8988T (cell line): ENCODE results near the gene ARHGAP21.
"Not testable (repeated sequence)": the region's sequence is repeated elsewhere in the genome, so short reads cannot be mapped to it uniquely, and the experiment has no call there.

ENCODE experiments used
- DNase-seq: peaks from one replicate; pipeline ENCODE4 v3.0.0; 2011

ARHGAP21 gene

DNA sequence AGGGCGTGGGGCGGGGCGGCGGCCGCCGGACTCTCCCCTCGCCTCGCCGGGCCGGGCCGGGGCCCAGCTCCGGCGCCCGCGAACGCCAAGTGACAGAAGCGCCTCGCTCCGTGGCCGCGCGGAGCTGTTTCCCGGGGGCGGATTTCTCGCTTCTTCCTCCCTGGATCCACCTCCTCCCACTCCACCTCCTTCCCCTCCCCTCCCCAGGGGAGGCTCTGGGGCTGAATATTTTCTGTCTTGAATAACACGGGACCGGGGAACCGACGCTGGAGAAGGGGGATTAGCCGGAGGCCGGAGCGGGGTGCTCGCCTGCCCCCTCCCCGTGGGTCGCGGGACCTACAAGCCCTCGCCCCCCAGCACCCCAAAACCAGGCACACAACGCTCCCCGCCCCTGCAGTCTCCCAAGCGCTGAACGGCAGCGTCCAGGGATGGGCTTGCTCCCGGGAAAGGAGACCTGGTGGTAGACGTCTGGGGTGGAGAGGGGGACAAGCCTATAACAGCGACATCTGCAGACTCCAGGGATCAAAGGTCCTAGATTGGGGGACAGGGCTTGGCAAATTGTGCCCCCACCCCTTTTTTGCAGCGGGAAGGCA lies at the start of gene ARHGAP21:
Gene ARHGAP21, minus strand, starts transcription at position 100 of the 593 bp plus-strand sequence. CDS start 1,988 bp downstream, outside the sequence.
- peak; percentile 48 for DNase-seq

DNA sequence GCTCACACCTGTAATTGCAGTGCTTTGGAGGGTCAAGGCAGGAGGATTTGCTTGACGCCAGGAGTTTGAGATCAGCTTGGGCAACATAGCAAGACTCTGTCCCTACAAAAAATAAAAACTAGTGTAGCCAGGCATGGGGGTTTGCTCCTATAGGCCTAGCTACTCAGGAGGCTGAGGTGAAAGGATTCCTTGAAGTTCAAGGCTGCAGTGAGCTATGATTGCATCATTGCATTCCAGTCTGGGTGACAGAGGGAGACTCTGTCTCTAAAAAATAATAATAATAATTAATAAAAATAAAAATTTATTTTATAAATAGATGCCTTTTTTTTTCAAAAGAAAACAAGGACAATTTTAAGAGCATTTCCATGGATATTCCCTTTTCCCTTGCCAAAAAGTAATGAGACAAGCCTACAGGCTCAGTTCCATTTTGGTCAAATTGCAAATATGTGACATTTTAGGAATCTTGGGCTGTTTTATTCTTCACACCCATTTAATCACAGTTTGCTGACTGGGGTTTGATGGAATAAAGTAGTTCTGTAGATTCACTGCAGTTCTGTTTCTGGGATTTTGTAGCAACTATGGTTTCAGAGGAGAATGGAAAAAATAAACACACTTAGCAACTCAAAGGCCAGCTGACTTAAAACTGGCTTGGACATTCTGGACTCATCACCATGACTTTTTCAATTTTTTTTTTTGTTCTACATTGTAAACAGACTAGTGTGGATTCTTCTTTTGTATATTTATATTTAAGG lies 48.4 kb upstream of the ARHGAP21 start:
- DNase-seq: no peak

DNA sequence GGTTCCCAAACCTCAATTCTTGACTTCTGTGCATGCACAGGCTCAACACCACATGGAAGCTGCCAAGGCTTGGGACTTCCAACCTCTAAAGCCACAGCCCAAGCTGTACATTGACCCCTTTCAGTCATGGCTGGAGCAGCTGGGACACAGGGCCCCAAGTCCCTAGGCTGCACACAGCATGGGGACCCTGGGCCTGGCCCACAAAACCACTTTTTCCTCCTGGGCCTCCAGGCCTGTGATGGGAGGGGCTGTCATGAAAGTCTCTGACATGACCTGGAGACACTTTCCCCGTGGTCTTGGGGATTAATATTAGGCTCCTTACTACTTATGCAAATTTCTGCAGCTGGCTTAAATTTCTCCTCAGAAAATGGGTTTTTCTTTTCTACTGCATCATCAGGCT lies 41.3 kb upstream of the ARHGAP21 start:
- not testable (repeated sequence) for DNase-seq

DNA sequence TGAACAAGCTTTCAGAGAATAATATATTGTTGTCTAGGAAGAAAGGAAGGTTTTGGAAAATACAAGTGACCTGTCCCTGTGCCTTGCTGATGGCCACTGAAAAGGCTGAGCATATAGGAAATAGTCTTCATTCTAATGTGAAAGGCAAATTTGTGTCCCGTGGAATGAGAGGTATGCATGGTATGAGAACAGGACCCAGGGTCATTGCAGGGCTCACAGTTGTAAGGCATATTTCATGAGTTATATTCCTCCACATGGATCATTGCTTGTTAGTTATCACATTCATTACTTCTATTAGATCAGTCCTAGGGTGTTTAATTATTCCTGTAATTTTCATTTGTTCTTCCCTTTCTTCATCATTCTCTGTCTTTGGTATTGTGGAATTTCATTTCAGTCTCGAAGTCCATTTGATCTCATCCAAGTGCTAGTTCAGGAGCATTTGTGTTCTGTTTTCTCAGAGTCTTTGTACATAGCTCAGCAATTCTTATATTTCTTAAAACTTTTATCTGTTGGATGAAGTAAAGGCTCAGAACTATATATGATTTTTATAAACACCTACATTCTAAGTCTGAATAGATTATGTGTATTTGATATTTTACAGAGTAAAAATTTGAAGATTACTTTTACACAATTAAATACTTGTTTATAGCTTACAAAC lies 39.4 kb upstream of the ARHGAP21 start:
- DNase-seq: peak; percentile 43

DNA sequence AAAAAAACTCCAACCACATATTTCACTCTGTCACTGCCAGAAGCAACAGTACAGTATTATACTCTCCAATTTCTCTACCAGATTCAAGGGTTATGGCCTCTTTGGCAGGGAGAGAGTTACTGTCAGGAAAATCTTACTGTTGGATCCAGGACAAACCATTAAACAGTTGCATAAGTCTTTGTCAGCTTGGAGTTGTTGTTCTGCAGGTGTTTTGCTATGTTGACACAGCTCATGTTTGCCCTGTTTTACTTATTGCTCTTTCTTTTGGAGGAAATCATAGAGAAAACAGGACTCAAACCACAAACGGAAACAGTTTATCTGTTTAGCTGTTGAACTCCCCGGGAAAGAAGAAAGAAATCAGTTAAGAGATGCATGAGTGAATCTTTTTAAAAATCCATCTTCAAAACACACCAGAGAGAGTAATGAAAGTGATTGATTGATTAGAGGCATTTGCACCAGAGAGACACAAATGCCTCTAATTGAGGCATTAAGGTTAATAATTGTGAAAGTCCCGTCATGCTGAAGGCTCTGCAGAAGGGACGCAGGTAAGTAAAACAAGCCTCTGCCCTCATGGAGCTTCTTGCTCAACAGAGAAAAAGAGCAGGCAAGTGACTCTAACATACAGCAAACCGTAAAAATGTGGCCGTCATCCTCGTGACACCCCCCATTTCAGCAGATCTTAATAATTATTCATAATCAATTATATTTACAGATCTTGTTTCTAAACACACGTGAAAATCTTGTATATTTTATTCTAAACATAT lies 38.7 kb upstream of the ARHGAP21 start:
- no peak for DNase-seq

DNA sequence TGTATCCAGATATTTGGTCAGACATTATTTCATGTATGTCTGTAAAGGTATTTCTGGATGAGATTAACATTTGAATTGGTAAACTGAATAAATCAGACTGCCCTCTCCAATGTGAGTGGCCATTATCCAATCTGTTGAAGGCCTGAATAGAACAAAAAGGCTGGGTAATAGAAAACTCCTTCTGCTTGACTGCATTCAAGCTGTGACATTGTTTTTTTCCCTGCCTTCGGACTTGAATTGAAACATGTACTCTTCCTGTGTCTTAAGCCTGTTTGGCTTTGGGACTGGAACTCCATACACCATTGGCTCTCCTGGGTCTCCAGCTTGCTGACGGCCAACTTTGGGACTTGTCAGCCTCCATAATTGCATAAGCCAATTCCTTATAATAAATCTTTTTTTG lies 36.0 kb upstream of the ARHGAP21 start:
- DNase-seq: no peak

DNA sequence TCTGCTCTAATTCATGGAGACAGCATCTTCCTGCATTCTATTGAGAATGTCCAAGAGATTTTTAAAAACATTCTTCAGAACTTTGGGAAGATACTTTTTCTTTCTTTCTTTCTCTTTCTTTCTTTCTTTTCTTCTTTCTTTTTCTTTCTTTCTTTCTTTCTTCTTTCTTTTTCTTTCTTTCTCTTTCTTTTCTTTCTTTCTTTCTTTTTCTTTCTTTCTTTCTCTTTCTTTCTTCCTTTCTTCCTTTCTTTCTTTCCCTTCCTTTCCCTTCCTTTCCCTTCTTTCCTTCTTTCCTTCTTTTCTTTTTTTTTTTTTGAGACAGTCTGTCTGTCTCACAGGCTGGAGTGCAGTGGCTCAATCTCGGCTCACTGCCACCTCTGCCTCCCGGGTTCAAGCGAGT lies 34.6 kb upstream of the ARHGAP21 start:
- DNase-seq: not testable (repeated sequence)

DNA sequence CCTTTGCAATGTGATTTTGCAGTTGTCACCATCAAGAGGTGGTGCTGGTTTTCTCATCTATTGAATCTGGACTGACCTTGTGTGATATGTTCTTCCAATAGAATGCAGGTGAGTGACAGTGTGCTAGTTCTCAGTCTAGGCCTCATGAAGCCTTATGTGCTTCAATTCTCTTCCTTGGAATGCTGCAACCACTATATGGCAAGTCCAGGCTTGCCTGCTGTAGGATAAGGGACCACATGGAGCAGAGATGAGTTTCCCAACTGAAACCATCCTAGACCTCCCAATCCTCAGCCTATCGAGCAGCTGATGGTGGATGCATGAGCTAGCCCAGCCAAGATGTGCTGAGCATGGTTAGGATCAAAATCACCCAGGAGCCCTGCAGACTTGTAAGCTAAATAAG lies 32.6 kb upstream of the ARHGAP21 start:
- DNase-seq: no peak

DNA sequence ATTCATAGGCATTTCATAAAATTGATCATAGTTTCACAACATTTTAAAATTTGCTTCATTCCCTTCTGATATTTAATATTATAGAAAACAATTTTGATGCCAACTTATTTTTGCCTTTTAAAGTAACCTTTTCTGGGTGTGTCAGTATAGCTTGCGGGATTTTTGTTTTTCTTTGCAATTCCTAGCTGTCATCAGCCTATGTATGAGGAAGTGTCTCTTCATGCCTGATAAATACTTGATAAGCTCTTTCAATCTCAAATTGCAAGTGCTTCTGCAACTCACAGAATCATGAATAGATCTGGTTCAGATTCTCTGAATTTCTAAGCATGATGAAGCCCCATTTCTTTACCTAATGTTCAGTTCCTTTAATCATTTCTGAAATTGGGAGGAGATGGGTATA lies 28.0 kb upstream of the ARHGAP21 start:
- no peak for DNase-seq

DNA sequence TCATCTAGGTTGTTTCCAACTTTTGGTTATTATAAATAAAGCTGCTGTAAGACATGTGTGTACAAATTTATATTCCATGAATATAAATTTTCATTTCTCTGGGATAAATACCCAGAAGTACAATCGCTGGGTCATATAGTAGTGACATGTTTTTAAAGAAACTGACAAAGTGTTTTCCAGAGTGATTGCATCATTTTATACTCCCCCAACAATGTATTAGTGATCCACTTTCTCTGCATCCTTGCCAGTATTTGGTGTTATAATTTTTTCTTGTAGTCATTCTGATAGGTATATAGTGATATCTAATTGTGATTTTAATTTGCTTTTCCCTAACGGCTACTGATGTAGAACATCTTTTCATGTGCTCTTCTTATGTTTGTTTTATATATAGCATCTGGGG lies 27.0 kb upstream of the ARHGAP21 start:
- no peak for DNase-seq

DNA sequence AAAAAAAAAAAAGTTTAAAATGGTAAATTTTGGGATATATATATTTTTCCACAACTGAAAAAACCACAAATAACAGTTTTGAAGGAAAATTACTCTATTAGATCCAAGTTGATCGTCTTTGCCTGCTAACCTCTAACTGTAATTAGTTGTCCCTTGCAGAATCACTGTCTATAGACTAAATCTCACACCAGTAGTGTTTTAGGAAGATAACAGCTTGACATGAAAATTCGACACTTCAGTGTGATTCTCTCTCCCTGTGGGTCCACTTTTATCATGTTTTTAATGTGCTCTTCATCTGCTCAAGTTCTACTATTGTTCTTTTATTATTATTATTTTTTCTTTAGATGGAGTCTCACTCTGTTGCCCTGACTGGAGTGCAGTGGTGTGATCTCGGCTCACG lies 24.5 kb upstream of the ARHGAP21 start:
- DNase-seq: no peak

DNA sequence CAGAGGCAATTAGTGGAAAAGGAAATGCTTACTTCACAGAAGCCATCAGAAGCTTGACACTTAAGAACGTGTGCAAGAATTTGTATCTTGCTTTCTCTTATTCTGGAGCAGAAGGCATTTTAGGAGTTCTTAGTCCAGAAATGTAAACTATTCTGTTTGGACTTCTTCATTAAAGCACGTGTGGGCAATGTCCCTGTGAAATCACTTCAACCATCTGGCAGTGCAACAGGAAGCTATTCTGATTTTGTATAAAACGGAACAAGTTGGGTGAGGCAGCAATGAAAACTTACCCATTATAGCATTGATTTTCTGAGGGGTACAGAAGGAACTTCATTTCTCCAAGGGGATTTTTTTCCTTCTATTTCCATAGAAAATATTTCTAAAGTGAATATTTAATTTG lies 21.3 kb upstream of the ARHGAP21 start:
- no peak for DNase-seq

DNA sequence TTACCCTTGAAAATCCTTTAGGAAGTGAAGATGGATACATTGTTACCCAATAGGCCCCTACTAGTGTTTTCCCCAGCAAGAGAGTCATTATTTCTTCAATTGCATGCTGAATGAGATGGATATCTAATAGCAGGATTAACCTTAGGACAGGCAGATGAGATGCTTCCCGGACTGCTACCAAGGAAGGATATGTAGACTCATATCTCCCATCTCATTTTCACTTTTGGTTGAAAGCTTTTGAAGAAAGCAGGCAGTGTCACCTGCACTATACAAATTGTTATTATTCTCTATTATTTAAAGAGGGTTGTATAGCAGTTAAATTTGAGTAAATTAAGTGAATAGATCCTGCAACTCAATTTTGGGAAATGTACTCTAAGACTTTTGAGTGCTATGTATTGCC lies 17.0 kb upstream of the ARHGAP21 start:
- no peak for DNase-seq

DNA sequence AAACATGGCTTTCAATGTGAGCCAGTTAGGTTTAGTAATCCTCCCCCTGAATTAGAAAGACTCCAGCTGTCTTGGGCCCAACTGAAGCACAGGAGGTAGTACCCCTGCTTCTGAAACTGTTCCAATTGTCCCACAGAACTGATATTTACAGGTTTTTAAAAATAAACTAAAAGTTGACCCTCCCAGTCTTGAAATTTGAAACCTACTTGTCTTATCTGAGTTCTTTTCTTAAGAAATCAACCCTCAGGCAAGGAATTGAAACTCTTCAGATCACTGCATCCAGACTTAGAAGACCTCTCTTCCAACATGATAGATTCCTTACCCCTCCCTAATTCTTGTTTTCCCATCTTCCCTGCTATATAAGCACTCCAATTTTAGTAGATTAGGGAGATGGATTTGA lies 13.3 kb upstream of the ARHGAP21 start:
- no peak for DNase-seq

DNA sequence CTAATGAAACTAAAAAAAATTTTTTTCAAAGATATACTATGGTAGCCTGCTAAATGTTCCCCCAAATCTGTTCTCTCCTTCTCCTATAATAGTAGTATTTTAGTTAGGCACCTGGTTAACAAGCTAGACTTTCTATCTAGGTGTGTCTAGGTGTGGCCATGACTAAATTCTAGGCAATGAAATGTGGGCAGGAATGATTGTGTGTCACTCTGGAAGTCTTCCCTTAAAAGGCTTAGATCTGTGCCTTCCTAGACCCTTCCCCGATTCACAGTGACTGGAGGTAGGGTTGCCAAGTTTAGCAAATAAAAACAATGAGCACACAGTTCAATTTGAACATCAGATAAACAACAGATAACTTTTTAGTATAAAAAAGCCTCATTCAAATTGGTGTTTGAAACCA lies 8.3 kb upstream of the ARHGAP21 start:
- DNase-seq: no peak

DNA sequence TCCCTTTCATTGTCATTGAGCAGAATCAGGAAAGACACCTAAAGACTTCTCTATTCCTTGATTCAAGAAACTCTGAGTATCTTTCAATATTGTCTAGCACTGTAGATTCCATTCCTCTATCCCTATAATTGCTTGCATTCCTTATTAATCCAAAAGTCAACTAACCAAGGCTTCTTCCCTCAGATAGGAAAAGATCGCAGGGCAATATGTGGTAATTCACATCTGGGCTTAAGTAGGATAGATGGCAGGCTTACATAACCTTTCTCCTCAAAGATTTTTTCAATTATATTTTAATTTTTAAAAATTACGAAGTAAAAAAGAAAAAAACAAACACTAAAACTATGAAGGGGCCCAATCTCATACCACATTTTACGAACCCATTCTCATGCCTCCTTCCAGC lies 7.1 kb upstream of the ARHGAP21 start:
- DNase-seq: no peak

DNA sequence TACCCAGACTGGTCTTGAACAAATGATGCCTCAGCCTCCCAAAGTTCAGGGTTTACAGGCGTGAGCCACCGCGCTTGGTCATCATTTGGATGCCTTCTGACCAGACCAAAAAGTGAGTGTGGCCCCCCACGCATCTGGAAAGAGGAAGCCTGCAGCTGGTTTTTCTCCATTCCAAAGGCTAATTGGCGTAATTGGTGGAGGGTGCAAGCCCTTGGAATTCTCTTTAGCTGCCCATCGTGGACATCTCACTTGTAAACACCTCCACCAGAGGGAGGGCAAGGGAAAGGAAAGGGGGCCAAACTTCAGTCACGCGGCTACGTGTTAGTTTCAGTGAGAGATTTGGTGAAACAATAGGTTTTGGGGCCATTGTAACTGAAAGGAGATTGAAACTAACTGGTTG lies 4.1 kb upstream of the ARHGAP21 start:
- DNase-seq: peak; percentile 49

DNA sequence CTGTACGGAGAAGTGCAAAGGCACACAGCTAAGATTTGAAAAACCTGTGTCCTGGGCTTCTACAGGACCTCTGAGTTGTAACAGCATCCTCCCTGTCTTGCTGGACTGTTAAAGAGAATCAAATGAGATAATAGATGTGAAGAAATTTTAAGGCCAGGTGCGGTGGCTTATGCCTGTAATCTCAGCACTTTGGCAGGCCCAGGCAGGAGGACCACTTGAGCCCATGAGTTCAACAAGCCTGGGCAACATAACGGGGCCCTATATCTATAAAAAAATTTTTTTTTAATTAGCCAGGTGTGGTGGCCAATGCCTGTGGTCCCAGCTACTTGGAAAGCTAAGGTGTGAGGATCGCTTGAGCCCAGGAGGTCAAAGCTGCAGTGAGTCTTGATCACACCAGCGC lies 2.9 kb upstream of the ARHGAP21 start:
- DNase-seq: no peak

DNA sequence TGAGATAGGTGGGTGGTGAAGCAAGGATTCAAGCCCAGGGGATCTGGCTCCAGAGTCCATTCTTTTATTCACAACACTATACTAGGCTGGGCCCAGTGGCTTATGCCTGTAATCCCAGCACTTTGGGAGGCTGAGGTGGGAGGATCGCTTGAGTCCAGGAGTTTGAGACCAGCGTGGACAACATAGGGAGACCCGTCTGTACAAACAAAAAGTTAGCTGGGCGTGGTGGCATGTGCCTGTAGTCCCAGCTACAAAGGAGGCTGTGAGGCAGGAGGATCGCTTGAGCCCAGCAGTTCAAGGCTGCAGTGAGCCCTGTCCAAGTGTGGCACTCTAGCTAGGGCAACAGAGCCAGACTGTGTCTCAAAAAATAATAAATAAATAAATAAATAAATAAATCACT lies 2.3 kb upstream of the ARHGAP21 start:
- DNase-seq: not testable (repeated sequence)

DNA sequence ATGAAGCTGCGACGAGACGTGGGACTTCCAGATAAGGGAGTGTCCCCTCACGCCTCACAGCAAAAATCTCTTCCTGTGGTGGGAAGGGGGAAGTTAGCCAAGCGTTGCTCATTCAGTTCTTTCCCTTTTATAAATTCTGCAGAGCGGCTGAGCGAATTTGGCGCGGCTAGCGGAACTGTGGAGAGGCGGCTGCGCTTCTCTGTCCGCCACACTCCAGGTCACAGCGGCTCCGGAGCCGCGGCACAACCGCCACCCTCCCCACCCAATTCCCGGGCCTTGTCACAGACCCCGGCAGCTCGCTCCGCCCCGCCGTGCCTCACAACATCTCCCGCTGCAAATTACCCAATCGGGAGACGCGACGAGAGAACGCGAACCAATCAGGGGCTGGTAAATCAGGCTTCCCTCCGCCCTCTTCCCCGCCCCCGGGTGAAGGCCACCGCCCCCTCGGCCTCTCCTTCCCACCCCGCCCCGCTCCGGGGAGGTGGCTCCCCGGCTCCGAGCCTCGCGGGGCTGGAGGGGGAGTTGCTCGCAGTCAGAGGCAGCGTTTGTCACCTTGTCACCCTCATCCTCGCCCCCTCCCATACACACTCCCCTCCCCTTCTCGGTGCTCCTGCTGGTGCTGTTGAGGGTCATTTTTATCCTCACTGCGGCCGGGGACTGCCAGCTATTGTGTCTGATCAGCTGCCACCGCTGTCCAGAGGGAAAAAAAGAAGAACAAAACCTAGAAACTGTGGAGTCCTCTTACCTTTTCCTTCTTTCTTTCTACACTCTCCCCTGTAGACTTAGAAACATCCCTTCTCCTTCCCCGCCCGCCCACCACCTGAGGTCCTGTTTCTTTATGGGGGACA lies 918 bp upstream of the ARHGAP21 start:
- peak; percentile 91 for DNase-seq

DNA sequence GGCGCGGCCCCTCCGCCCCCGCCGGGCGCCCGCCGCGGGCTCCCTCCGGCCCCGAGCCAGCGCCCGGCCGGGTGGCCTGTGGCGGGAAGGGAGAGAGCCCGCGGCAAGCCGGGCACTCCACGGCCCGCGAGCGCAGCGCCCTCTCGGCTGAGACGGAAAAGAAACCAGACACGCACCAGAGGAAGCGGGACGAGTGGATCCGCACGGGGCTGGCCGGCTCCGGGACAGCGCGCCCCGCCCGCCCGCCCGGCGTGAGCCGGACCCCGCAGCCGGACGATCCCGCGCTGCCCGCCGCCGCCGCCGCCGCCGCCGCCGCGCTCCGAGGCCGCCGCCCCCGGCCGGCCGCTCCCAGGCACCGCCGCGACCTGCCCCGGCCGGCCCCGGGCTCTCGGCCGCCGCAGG lies 300 bp downstream of the ARHGAP21 start:
- peak; percentile 33 for DNase-seq

DNA sequence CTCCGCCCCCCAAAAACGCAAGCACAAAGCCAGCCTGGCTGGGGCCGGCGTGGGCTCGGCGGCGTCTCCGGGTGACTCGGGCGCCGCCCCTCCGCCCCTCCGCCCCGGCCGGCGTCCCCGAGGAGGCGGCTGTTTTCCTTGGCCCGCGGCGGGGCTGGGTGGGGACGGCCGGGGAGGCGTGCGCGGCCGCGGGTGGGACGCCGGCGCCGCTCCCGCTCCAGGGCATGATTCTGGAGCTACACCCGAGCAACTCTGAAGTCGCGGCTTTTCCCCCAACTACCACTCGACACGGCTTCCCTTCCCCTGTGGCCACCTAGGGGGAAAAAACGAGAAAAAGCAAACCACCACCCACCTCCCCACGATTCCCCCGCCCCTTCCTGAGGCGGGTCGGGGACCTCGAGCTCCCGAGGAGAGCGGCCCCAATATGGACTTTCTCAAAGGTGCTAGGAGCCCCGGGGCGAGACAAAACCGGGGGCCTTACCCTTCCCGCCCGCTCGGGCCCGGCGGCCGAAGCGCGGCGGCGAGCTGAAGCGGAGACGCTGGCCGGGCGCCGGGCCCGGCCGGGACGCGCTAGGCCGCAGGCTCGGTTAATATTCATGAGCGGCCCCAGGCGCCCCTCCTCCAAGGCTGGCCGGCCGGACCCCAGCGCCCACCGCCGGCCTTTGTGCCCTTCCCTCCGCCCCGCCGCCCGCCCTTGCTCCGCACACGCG lies 856 bp downstream of the ARHGAP21 start:
- DNase-seq: peak; percentile 46
